Mucosa of descending colon (tissue), 3 donors: Measurements from ENCODE around the gene DYNLL1. TPM values are rescaled to one million over a fixed set of nuclear protein-coding genes. Genes with fewer than 3 reads are reported as not detected.
"Not testable (repeated sequence)": the region's sequence is repeated elsewhere in the genome, so short reads cannot be mapped to it uniquely, and the experiment has no call there.

Experiments
- ATAC-seq: fragments of 200-7000 bp; cut with Tn5 transposase; one replicate; pipeline ENCODE4 v1.9.1; 2020; ENCODE audit warnings: mild to moderate bottlenecking, moderate library complexity
- DNase-seq, 3 donors: peaks; one replicate each; pipeline ENCODE4 v3.0.0-alpha.2; 2020
- H3K36me3 ChIP-seq: fragments of 200-600 bp; one replicate; pipeline ENCODE4 v1.8.0; 2021; ENCODE audit warnings: low read depth, mild to moderate bottlenecking
- H3K4me1 ChIP-seq: fragments of 200-600 bp; one replicate; pipeline ENCODE4 v1.8.0; 2021; ENCODE audit warnings: low read depth, mild to moderate bottlenecking
- H3K4me3 ChIP-seq: fragments of 200-600 bp; one replicate; pipeline ENCODE4 v1.8.0; 2021; ENCODE audit warnings: mild to moderate bottlenecking
- H3K9me3 ChIP-seq: fragments of 200-600 bp; one replicate; pipeline ENCODE4 v1.8.0; 2021; ENCODE audit warnings: mild to moderate bottlenecking
- CTCF ChIP-seq: fragments of 200-600 bp; IDR thresholded peaks from one replicate; pipeline ENCODE4 v1.8.0; 2022; ENCODE audit warnings: antibody characterized with exemption, mild to moderate bottlenecking
- intact Hi-C, 2 donors: fragments of 100-400 bp; cut with DNase I in 1 of 2; cut with micrococcal nuclease in 1 of 2; formaldehyde crosslinking; loops; one replicate each; pipeline versions ENCODE4 v1.11.0 to v1.11.1; 2022; cut with DNase I, micrococcal nuclease
- total RNA-seq, 3 donors: library from RNA; stranded (reverse); fragmentation: NEBNext Ultra II Directional in 2 of 3; extraction: Animal tissue kit (Norgen Biotek cat#: 25700) in 2 of 3; gene quantifications; one replicate each; pipeline versions ENCODE4 v1.2.1 to v1.2.4, GENCODE V29; 2021 to 2023
- donor health status: DM: no; HTN: no; CAD: no; lungs with moderate emphysema.
- donor health status: DM: no; HTN: no; CAD: no.
- donor health status: DM: no; HTN: yes; CAD: no.

The DYNLL1 gene
- total RNA-seq, 3 donors from 2014 or later: 309 to 343 (median 309) TPM

GRCh38 chr12:120479458-120479857, 16.5 kb upstream of the DYNLL1 start:
- ATAC-seq (peak; percentile 79), DNase-seq (no peak)
- Histone ChIP-seq H3K9me3 (no peaks in the 10 kb centered on the region), H3K4me1 (no peaks in the 10 kb centered on the region), H3K36me3 (no peaks in the 10 kb centered on the region), H3K4me3 (no peak overlapping the region)
- TF ChIP-seq CTCF: no peak
- intact Hi-C loops: no loop called here

- TF ChIP-seq CTCF: no peak
- Histone ChIP-seq H3K9me3 (no peaks in the 10 kb centered on the region), H3K36me3 (no peaks in the 10 kb centered on the region), H3K4me3 (no peak overlapping the region), H3K4me1 (no peaks in the 10 kb centered on the region)
- intact Hi-C loops: no loop called here
- peak; percentile 25 for ATAC-seq
- no peak for DNase-seq
Observed at GRCh38 chr12:120480211-120480610, 15.7 kb upstream of the DYNLL1 start.

- ATAC-seq (peak; percentile 30), DNase-seq (no peak)
- no peak for TF ChIP-seq CTCF
- Histone ChIP-seq H3K9me3 (no peaks in the 10 kb centered on the region), H3K4me3 (no peak overlapping the region), H3K4me1 (no peaks in the 10 kb centered on the region), H3K36me3 (no peaks in the 10 kb centered on the region)
- intact Hi-C loops: no loop called here
Observed at GRCh38 chr12:120481022-120481767, 14.7 kb upstream of the DYNLL1 start.

GRCh38 chr12:120483621-120484020, 12.3 kb upstream of the DYNLL1 start:
- DNase-seq (no peak), ATAC-seq (no peak)
- no peak for TF ChIP-seq CTCF
- H3K9me3 ChIP-seq: no peaks in the 10 kb centered on the region
- no peaks in the 10 kb centered on the region for H3K4me1 ChIP-seq
- no peaks in the 10 kb centered on the region for H3K36me3 ChIP-seq
- H3K4me3 ChIP-seq: no peak overlapping the region
- intact Hi-C loops: no loop called here

GRCh38 chr12:120485961-120486881, 9.7 kb upstream of the DYNLL1 start:
- ATAC-seq (no peak), DNase-seq (no peak)
- no peaks in the 10 kb centered on the region for H3K9me3 ChIP-seq
- TF ChIP-seq CTCF: no peak
- no peaks in the 10 kb centered on the region for H3K36me3 ChIP-seq
- H3K4me3 ChIP-seq: no peak overlapping the region
- no peaks in the 10 kb centered on the region for H3K4me1 ChIP-seq
- intact Hi-C loops: no loop called here

GRCh38 chr12:120487552-120487951, 8.4 kb upstream of the DYNLL1 start:
- H3K4me3 ChIP-seq, H3K9me3 ChIP-seq, DNase-seq, H3K36me3 ChIP-seq, ATAC-seq, intact Hi-C loops, H3K4me1 ChIP-seq: not testable (repeated sequence)
